Measurements from ENCODE around the gene TNRC6A.

DNA sequence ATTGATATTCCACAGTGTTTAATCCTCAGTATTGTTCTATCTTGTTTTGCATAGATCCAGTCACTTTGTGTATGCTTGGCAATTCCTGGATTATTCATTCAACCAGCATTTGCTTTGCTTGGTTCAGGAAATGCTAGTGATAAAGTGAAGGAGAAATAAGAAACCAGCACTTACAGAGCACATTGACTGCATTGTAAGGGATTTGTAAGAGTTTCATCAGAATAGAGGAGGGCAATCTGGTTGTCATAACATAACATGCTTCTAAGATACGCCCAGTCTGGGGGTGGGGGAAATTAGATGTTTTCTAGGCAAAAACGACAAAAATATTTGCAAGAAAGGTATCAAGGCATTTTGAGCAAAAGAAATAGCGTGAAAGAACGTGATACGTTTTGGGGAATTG lies 40.4 kb downstream of the TNRC6A start:
- no peak for TF ChIP-seq POLR2AphosphoS5 (IDR thresholded peaks at IDR 0.05)
- no peak for TF ChIP-seq CTCF (IDR thresholded peaks at IDR 0.05)
- no peak for TF ChIP-seq POLR2A (IDR thresholded peaks at IDR 0.05)
- no peak for TF ChIP-seq EP300 (IDR thresholded peaks at IDR 0.05)
